Bone marrow (tissue), 2 donors: Measurements from ENCODE around the gene NPSR1.
"Not testable (repeated sequence)": the region's sequence is repeated elsewhere in the genome, so short reads cannot be mapped to it uniquely, and the experiment has no call there.

Source experiments
- DNase-seq, 2 donors: peaks; one replicate each; lab custom pipeline; 2025; lab: John Stamatoyannopoulos, UW

The NPSR1 gene

GRCh38 chr7:34657632-34658268 lies at the start of gene NPSR1:
Gene NPSR1, plus strand, starts transcription at chr7:34658218. Its CDS starts 195 bp downstream, at chr7:34658413.
- DNase-seq: no peak

GRCh38 chr7:34612661-34613060 lies 45.4 kb upstream of the NPSR1 start:
- no peak for DNase-seq

- DNase-seq: no peak
These were observed 37.6 kb upstream of the NPSR1 start for GRCh38 chr7:34620425-34620824.

GRCh38 chr7:34622182-34622581 lies 35.8 kb upstream of the NPSR1 start:
- no peak for DNase-seq

GRCh38 chr7:34622771-34623250 lies 35.2 kb upstream of the NPSR1 start:
- no peak for DNase-seq

GRCh38 chr7:34628618-34629017 lies 29.4 kb upstream of the NPSR1 start:
- not testable (repeated sequence) for DNase-seq

GRCh38 chr7:34652809-34653208 lies 5.2 kb upstream of the NPSR1 start:
- DNase-seq: no peak

- no peak for DNase-seq
These were observed 4.2 kb upstream of the NPSR1 start for GRCh38 chr7:34653787-34654186.

- no peak for DNase-seq
These were observed 2.6 kb upstream of the NPSR1 start for GRCh38 chr7:34655384-34655783.

GRCh38 chr7:34656041-34656440 lies 2.0 kb upstream of the NPSR1 start:
- DNase-seq: no peak

GRCh38 chr7:34659472-34660075 lies 1.6 kb downstream of the NPSR1 start:
- DNase-seq: no peak

- DNase-seq: no peak
These were observed 4.2 kb downstream of the NPSR1 start for GRCh38 chr7:34662058-34662708.

GRCh38 chr7:34664755-34665154 lies 6.7 kb downstream of the NPSR1 start:
- no peak for DNase-seq

- no peak for DNase-seq
These were observed 14.4 kb downstream of the NPSR1 start for GRCh38 chr7:34672430-34672829.

- DNase-seq: no peak
These were observed 15.0 kb downstream of the NPSR1 start for GRCh38 chr7:34673066-34673465.

- no peak for DNase-seq
These were observed 17.8 kb downstream of the NPSR1 start for GRCh38 chr7:34675749-34676374.

GRCh38 chr7:34677491-34677890 lies 19.5 kb downstream of the NPSR1 start:
- no peak for DNase-seq

GRCh38 chr7:34687529-34687928 lies 29.5 kb downstream of the NPSR1 start:
- DNase-seq: no peak

GRCh38 chr7:34696415-34696814 lies 38.4 kb downstream of the NPSR1 start:
- DNase-seq: no peak

GRCh38 chr7:34709771-34710170 lies 51.8 kb downstream of the NPSR1 start:
- no peak for DNase-seq

- no peak for DNase-seq
These were observed 60.8 kb downstream of the NPSR1 start for GRCh38 chr7:34718867-34719266.

- no peak for DNase-seq
These were observed 61.6 kb downstream of the NPSR1 start for GRCh38 chr7:34719636-34720035.

- no peak for DNase-seq
These were observed 62.3 kb downstream of the NPSR1 start for GRCh38 chr7:34720289-34720688.
